Activated naive CD8-positive, alpha-beta T cell treated with anti-CD3 and anti-CD28 coated beads, Interleukin-2, amount 50 U/mL, for 16 hours (primary cell): ENCODE data around the gene LY6G6F.

Experiments used
- DNase-seq: peaks from one replicate; pipeline ENCODE4 v3.0.0-alpha.2; 2020; ENCODE audit warnings: low read depth, low spot score

LY6G6F gene

DNA sequence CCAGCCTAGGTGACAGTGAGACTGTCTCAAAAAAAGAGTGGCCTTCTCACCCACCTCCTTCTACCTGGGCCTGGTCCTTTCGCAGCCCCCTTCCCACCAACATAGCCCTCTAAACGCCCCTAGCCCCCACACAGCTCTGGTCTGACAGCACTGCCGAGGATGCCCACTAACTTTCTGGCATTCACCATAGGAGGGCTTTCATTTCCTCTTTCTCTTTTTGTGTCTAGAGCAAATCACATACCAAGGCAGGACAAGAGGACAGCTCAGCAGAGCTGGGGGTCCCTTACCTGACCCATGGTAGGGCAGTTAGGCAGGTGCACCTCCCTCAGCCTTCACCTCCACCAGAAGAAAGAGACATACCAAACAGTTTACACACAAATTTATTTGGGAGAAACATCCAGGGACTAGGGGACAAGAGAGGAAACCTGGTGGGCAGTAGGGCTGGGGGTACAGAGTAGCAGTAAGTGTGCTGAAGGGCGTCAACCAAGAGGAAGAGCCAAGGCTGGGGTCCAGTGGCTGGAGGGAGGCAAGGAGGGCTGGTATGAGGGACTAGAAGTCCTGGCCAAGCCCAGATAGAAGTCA lies 30.3 kb upstream of the LY6G6F start:
- no peak for DNase-seq

DNA sequence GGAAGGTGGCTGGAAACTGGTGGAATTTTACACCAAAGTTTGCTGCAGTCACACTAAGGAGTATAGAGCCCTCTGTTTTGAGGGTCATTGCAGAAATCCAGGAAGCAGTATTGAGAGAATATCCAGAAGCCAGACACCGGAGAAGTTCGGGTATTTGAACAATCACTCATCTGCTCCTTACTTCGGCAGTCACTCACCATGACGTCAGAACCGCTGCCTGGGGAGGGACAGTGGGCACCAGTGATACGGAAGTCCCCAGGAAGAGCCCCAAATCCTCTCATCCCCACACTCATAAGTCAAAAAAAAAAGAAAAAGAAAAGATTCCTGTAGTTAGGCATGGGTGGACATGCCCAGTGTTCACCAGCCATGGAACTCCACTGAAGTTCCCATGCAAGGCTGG lies 29.8 kb upstream of the LY6G6F start:
- no peak for DNase-seq

DNA sequence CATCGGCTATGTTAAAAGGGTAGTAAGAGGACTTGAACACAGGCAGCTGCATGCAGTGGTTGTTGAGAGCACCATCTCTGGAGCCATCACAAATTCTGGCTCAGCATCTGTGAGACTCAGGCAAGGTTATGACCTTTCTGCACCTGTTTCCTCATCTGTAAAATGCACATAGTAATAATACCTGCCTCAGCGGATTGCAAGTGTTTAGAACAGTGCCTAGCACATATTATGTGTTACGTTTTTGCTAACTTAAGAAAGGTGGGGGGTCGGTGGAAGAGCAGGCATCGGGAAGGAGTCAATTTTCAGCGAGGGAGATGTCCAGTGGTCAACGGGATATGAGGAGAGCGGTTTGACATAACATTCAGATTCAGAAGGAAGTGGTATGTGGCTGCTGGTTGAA lies 28.7 kb upstream of the LY6G6F start:
- no peak for DNase-seq

- peak; percentile 27 for DNase-seq
These were observed 26.2 kb upstream of the LY6G6F start, which contains the start of gene LY6G5C for GRCh38 chr6:31680226-31681134. LY6G5C (minus strand) TSS chr6:31681067; CDS start chr6:31680373, 694 bp downstream.

DNA sequence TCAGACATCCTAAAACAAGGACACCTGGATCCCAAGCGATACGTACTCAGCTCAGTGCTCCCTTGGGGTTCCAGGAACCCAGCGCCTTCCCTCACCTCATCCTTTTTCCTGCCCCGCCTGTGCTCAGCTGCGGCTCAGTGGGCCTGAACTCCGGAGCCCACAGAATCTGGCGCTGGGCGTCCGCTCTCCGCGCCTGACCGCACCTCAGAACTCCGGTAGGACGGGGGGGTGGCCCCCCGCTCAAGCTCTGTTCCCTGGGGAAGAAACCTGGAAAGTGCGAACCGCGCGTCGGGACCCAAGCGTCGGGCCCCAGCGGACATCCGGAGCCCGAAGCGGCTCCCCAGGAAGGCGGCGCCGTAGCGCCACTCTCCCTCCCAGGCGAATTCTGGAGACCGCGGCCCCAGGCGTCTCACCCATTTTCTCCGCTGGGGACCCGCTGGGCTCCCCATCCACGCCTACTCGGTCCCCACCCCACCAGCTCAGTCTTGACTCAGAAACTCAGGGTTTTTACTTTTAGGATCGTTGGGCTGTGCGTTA lies 25.5 kb upstream of the LY6G6F start:
- no peak for DNase-seq

DNA sequence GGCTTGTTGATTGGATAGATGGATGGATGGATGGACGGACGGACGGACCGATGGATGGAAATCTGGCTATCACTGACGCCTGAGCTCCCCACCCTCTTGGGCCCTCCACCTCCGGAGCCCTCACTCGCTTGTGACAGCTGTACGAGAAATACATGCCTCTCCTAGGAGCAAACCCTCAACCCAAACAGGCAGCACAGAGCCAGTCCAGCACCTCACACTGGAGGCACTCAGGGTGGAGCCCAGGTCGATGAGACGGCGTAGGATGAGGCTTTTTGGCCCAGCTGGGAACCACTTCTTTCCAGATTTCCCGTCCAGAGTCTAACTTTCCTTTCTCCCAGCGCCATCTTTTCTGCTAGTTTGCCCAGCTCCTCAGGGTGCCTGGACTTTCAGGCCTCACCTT lies 23.1 kb upstream of the LY6G6F start:
- no peak for DNase-seq

DNA sequence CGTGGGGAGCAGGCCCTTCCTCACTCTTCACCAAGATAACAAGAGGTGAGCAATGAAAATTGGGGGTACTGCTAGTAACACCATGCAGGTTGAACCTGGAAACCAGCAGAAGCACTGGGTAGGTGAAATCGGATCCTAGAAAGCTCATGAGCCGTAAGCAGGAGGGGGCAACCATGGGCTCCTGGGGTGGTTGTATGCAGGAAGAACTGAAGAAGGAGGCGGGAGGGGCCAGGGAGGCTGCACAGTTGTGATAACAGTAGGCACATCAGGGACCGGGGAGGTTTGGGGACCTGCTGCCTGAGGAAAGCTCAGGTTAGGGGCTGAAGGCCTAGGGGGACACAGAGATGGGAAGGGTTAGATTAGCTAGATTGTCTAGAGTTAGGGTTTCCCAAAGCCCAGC lies 20.2 kb upstream of the LY6G6F start:
- no peak for DNase-seq

DNA sequence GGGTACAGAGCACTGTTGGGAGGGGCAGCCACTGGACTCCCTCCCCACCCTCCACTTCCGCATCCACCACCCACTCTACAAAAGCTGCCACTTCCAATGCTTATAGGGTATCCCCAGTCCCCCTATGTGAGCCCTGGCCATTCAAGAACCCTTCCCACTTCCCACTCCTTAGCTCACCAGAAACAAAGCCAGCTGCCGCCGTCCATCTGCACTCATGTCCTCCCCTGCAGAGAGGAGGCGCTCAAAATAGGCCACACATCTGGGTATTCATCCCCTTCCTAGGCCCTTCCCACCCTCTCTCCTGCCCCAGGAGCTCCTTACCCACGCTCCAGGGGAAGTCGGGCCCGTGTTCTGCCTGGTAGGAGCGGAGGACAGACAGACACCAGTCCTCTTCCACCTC lies 19.3 kb upstream of the LY6G6F start:
- DNase-seq = no peak

DNA sequence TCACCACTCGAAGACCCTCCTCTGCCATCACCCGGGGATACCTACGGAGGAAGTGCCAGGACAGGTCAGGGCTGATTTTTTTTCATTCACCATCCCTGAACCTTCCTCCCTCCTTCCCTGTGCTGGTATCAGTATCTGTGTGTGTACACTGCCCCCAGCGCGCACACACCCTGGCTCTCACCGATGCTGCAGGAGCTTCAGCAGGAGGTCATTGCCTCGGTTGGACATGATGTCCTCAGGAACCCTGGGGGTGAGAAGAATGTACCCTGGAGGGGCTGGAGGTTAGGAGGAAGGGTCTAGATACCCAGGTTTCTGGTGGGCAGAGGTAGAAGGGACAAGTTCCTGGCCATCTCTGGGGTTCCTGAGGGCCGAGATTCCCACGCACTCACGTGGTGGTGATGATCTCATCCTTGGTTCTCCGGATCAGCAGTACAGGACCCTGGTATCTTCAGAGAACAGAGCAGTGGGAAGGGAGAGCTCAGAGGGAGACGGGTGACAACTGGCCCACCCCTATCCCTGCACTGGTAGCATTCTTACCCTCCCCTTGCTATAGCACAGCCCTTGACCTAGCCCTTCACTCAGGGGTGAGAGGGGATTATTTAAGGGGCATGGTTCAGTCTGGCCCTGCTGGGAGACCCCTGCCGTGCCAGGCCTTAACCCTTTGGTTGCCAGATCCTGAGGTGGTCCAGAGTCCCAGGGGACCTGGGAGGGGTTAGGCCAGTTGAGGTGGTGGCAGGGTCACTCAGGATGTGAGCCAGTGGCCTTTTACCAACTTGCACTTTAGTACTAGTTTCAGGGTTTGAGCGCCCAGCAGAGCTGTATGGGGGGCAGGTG lies 18.6 kb upstream of the LY6G6F start:
- no peak for DNase-seq

- DNase-seq = no peak
These were observed 17.2 kb upstream of the LY6G6F start for GRCh38 chr6:31689249-31690110.

- DNase-seq = no peak
These were observed 16.2 kb upstream of the LY6G6F start for GRCh38 chr6:31690231-31691077.

DNA sequence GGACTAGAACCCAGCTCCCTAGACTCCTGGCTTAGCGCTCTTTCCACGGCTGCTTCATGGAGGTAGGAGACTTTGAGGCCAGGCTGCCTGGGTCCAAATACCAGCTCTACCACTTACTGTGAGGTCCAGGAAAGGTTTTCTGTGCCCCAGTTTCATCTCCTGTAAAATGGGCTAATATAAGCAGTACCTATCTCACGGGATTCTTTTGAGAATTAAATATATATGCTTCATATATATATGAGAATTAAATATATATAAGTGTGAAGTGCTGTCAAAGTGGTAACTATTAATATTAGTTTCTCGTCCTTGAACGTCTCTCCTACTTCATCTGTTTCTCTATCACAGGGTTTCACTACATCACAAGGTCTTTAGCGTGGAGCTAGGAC lies 15.6 kb upstream of the LY6G6F start:
- DNase-seq = no peak

GRCh38 chr6:31691564-31692108 lies 15.0 kb upstream of the LY6G6F start:
- no peak for DNase-seq

GRCh38 chr6:31692353-31692752 lies 14.3 kb upstream of the LY6G6F start:
- DNase-seq = no peak

GRCh38 chr6:31692886-31693285 lies 13.8 kb upstream of the LY6G6F start:
- DNase-seq = no peak

DNA sequence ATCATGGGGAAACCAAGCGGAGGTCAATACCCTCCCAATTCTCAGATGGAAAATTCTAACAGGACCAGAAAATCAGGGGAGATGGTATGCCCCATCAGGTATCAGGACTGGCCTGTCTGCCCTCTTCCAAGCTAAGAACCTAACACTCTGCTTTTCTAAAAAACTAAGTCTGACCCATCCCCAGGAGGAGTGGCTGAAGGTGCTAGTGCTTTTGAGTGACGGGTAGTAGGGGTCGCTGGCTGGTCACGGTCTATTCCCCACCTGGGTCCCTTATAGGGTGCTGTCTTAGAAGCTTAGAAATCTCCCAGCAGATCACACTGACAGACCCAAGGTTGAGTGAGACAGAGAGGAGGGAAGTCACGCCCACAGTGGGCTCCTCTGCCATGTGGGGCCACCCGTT lies 13.1 kb upstream of the LY6G6F start:
- DNase-seq = no peak

GRCh38 chr6:31697555-31697954 lies 9.1 kb upstream of the LY6G6F start:
- no peak for DNase-seq

DNA sequence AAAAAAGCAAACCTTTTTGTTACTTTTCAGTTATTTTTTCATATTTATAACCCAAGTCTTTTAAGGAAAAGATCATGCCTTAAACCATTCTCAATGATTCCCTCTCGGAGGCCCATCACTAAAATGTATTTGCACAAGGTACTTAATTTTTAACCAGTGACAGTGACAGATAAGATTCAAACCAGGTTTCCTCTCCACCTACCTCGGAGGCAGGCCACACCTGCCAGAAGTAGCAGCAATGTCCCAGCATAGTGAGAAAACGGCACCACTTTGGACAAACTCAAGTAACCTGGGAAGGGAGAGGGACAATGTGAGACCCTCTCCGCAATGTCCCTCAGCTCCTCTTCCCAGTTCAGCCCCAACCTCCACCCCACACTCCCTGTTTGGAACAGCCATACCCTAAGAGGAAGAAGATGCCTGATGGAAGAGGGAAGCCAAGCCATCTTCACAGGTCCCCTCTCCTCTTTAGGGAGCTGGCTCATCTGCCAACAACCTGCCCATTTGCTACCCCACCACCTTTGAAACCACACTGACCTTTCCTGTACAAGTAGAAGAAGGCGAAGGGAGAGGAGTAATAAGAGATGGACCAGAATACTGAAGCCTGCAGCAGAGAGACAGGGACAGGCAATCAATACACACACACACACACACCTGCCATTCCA lies 5.8 kb upstream of the LY6G6F start:
- DNase-seq = no peak

DNA sequence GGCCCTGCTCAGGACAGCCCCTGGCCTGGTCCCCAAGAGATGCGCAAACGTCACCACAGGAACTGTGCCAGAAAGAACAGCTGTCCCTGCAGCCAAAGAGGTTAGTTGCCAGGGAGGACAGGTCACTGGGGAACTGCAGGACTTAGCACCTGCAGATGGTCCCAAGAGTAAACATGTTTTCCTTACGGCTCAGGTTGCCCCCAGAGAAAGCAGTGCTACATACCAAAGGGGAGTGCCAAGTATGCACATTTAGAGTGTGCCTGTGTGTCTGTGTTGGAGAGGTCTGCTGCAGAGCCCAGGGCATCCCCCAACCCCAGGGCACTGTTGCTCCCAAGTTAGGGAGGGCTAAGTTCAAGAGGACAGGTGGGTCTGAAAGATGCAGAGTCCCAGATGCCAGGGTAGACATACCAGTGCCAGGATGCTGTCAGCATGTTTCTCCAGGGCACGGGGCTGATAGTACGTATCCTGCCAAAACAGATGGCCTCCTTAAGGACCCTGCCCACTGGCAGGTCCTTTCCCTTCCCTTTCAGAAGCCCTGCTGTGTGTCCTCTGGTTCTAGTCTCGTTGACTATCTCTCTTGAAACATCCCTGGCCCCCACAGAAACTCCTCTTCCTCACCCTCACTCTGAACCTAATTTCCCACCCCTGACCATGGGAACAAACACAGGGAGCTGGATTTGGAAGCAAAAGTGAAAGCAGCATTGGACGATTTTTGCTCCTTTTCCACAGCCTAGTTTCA lies 4.8 kb upstream of the LY6G6F start:
- no peak for DNase-seq
